OCI-LY7 (cell line): ENCODE measurements around the gene CCDC184.

Experiments
- CTCF ChIP-seq: fragments of 200-600 bp; sonication (generic); conservative IDR thresholded peaks from 2 replicates; pipeline ENCODE4 v1.5.1; 2014; ENCODE audit warnings: mild to moderate bottlenecking, antibody characterized with exemption, low read length, moderate library complexity, mixed read lengths
- EZH2phosphoT487 ChIP-seq: fragments of 200-600 bp; sonication (generic); IDR thresholded peaks from 2 replicates; pipeline ENCODE4 v1.6.1; 2018; ENCODE audit warnings: low read depth, borderline replicate concordance, mild to moderate bottlenecking, mixed run types, antibody characterized with exemption, low read length, moderate library complexity, mixed read lengths

- TF ChIP-seq EZH2phosphoT487 (no peak), CTCF (no peak)
Observed at GRCh38 chr12:48135027-48135426, 48.4 kb upstream of the CCDC184 start.
